Loucy (cell line): ENCODE measurements around the gene HOXB9.
A peak's percentile ranks its signal among the peaks of the same experiment; 100 is the strongest.

ENCODE experiments used
- H2AFZ ChIP-seq: fragments of 200-600 bp; sonication (generic); 2 replicates; pipeline ENCODE4 v1.6.0; 2016; ENCODE audit warnings: antibody characterized with exemption, mild to moderate bottlenecking, low read length, moderate library complexity
- H3F3A ChIP-seq: fragments of 200-600 bp; 2 replicates; pipeline ENCODE4 v1.6.0; 2016; ENCODE audit warnings: antibody characterized with exemption, low read depth, mild to moderate bottlenecking
- H3K27me3 ChIP-seq: fragments of 200-600 bp; sonication (generic); 2 replicates; pipeline ENCODE4 v1.6.1; 2014; ENCODE audit warnings: low read length, mild to moderate bottlenecking; ENCODE audit not compliant: insufficient read depth, poor library complexity, severe bottlenecking
- H3K36me3 ChIP-seq: fragments of 200-600 bp; sonication (generic); 2 replicates; pipeline ENCODE4 v1.6.1; 2016; ENCODE audit warnings: low read length; ENCODE audit not compliant: insufficient read depth
- H3K4me1 ChIP-seq: fragments of 200-600 bp; sonication (generic); 2 replicates; pipeline ENCODE4 v1.5.1; 2014; ENCODE audit warnings: low read length, mild to moderate bottlenecking; ENCODE audit not compliant: insufficient read depth, poor library complexity, severe bottlenecking
- H3K4me2 ChIP-seq: fragments of 200-600 bp; sonication (generic); 2 replicates; pipeline ENCODE4 v1.6.0; 2014; ENCODE audit warnings: antibody characterized with exemption, low read length, low read depth, mild to moderate bottlenecking; ENCODE audit not compliant: poor library complexity, severe bottlenecking
- H3K4me3 ChIP-seq: fragments of 200-600 bp; sonication (generic); 2 replicates; pipeline ENCODE4 v1.5.1; 2014; ENCODE audit warnings: low read length, mild to moderate bottlenecking, mixed read lengths; ENCODE audit not compliant: poor library complexity, severe bottlenecking
- H3K79me2 ChIP-seq: fragments of 200-600 bp; sonication (generic); 2 replicates; pipeline ENCODE4 v1.6.1; 2014; ENCODE audit warnings: low read length; ENCODE audit not compliant: insufficient read depth
- H3K9ac ChIP-seq: fragments of 200-600 bp; sonication (generic); 2 replicates; pipeline ENCODE4 v1.6.0; 2014; ENCODE audit warnings: mild to moderate bottlenecking, low read depth, low read length, moderate library complexity; ENCODE audit not compliant: poor library complexity, severe bottlenecking
- H3K9me2 ChIP-seq: fragments of 200-600 bp; sonication (generic); replicated peaks from 2 replicates; pipeline ENCODE4 v1.6.1; 2016; ENCODE audit warnings: low read depth, low read length, mixed read lengths
- H3K9me3 ChIP-seq: fragments of 200-600 bp; sonication (generic); 2 replicates; pipeline ENCODE4 v1.6.1; 2014; ENCODE audit warnings: mild to moderate bottlenecking, antibody characterized with exemption, low read length, low read depth; ENCODE audit not compliant: insufficient read depth
- H4K20me1 ChIP-seq: fragments of 200-600 bp; sonication (generic); 2 replicates; pipeline ENCODE4 v1.6.0; 2014; ENCODE audit warnings: antibody characterized with exemption, low read length, mild to moderate bottlenecking; ENCODE audit not compliant: insufficient read depth, poor library complexity, severe bottlenecking
- CTCF ChIP-seq: fragments of 200-600 bp; sonication (generic); conservative IDR thresholded peaks from 2 replicates; pipeline ENCODE4 v1.5.1; 2014; ENCODE audit warnings: mild to moderate bottlenecking, antibody characterized with exemption, low read length
- EZH2phosphoT487 ChIP-seq: fragments of 200-600 bp; IDR thresholded peaks from 2 replicates; pipeline ENCODE4 v1.6.1; 2018; ENCODE audit warnings: antibody characterized with exemption, mild to moderate bottlenecking, moderate library complexity, borderline replicate concordance

HOXB9 gene

GRCh38 chr17:48631693-48632578 is 5.8 kb upstream of the HOXB9 start:
- TF ChIP-seq EZH2phosphoT487 (no peak), CTCF (no peak)
- H3K4me1 ChIP-seq: peaks cover 51% of the 10 kb centered on the region
- peaks cover 4% of the 10 kb centered on the region for H4K20me1 ChIP-seq
- H3K9ac ChIP-seq: peak overlapping the region; percentile 98
- no peaks in the 10 kb centered on the region for H3F3A ChIP-seq
- H3K9me2 ChIP-seq: no peaks in the 10 kb centered on the region
- peak overlapping the region; percentile 89 for H3K4me3 ChIP-seq
- peak overlapping the region; percentile 95 for H3K4me2 ChIP-seq
- peaks cover 100% of the 10 kb centered on the region for H3K79me2 ChIP-seq
- H3K9me3 ChIP-seq: no peaks in the 10 kb centered on the region
- no peaks in the 10 kb centered on the region for H3K27me3 ChIP-seq
- H3K36me3 ChIP-seq: peaks cover 10% of the 10 kb centered on the region; the same call in 1 of the 2 replicates
- H2AFZ ChIP-seq: no peak overlapping the region

- Histone ChIP-seq H3K9me2 (no peaks in the 10 kb centered on the region), H3K36me3 (peaks cover 8% of the 10 kb centered on the region; the same call in 1 of the 2 replicates), H3K4me1 (peaks cover 48% of the 10 kb centered on the region), H3K27me3 (no peaks in the 10 kb centered on the region), H3K4me2 (peak overlapping the region; percentile 95), H3K4me3 (peak overlapping the region; percentile 89), H3F3A (no peaks in the 10 kb centered on the region), H4K20me1 (peaks cover 1% of the 10 kb centered on the region), H3K9ac (peak overlapping the region; percentile 98), H3K9me3 (no peaks in the 10 kb centered on the region), H2AFZ (no peak overlapping the region), H3K79me2 (peaks cover 98% of the 10 kb centered on the region)
- TF ChIP-seq CTCF: no peak
- no peak for TF ChIP-seq EZH2phosphoT487
These were observed 5.0 kb upstream of the HOXB9 start for GRCh38 chr17:48630925-48631692.

GRCh38 chr17:48630009-48630924 is 4.1 kb upstream of the HOXB9 start:
- no peak for TF ChIP-seq EZH2phosphoT487
- TF ChIP-seq CTCF: no peak
- H3F3A ChIP-seq: no peaks in the 10 kb centered on the region
- H3K79me2 ChIP-seq: peaks cover 98% of the 10 kb centered on the region
- peaks cover 8% of the 10 kb centered on the region for H3K27me3 ChIP-seq
- H3K9me2 ChIP-seq: no peaks in the 10 kb centered on the region
- peaks cover 6% of the 10 kb centered on the region for H4K20me1 ChIP-seq
- H3K4me1 ChIP-seq: peaks cover 40% of the 10 kb centered on the region
- H3K4me2 ChIP-seq: peak overlapping the region; percentile 95
- no peaks in the 10 kb centered on the region for H3K9me3 ChIP-seq
- no peaks in the 10 kb centered on the region for H3K36me3 ChIP-seq
- H3K4me3 ChIP-seq: peak overlapping the region; percentile 89
- no peak overlapping the region for H2AFZ ChIP-seq
- H3K9ac ChIP-seq: peak overlapping the region; percentile 98
